Fibroblast of lung (primary cell): ENCODE data around the gene TSPAN16.

ENCODE experiments used
- EZH2 ChIP-seq: IDR thresholded peaks from 2 replicates; pipeline ENCODE4 v1.5.1; 2012; ENCODE audit warnings: low read length, control low read depth, mild to moderate bottlenecking; ENCODE audit errors: missing control alignments
- TF ChIP-seq, protein P1 (sequence below), 2 donors: IDR thresholded peaks in 1 of 2; conservative IDR thresholded peaks in 1 of 2; 1 replicate in 1 of 2; 2 replicates in 1 of 2; pipeline ENCODE4 v1.5.1; 2011 to 2012; ENCODE audit warnings: low read length in 2 of 2, control low read depth in 1 of 2, inconsistent platforms in 1 of 2, low read depth in 1 of 2, mild to moderate bottlenecking in 1 of 2

DNA sequence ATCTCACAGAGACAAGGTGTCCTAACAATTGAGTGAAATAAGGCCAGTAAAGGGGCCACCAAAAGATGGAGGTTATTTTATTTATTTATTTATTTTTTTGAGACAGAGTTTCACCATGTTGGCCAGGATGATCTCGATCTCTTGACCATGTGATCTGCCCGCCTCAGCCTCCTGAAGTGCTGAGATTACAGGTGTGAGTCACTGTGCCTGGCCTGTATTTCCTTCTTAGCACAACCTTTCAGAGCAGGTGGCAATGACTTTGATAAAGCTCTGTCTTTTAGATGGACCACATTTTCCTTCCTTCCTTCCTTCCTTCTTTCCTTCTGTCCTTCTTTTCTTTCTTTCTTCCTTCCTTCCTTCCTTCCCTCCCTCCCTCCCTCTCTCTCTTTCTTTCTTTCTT, 22.7 kb upstream of the TSPAN16 start:
- TF ChIP-seq, protein P1, sequence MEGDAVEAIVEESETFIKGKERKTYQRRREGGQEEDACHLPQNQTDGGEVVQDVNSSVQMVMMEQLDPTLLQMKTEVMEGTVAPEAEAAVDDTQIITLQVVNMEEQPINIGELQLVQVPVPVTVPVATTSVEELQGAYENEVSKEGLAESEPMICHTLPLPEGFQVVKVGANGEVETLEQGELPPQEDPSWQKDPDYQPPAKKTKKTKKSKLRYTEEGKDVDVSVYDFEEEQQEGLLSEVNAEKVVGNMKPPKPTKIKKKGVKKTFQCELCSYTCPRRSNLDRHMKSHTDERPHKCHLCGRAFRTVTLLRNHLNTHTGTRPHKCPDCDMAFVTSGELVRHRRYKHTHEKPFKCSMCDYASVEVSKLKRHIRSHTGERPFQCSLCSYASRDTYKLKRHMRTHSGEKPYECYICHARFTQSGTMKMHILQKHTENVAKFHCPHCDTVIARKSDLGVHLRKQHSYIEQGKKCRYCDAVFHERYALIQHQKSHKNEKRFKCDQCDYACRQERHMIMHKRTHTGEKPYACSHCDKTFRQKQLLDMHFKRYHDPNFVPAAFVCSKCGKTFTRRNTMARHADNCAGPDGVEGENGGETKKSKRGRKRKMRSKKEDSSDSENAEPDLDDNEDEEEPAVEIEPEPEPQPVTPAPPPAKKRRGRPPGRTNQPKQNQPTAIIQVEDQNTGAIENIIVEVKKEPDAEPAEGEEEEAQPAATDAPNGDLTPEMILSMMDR (conservative IDR thresholded peaks at IDR 0.05 in 1 of 2, IDR thresholded peaks at IDR 0.05 in 1 of 2; ENCODE audit: low read depth in 1 of 2, low read length in 2 of 2) = no peak
- TF ChIP-seq EZH2 = no peak
